C4-2B (cell line): ENCODE measurements around the gene TCP11L1.

ENCODE experiments used
- ZFX ChIP-seq: fragments of 450-650 bp; IDR thresholded peaks from 2 replicates; pipeline ENCODE4 v1.6.1; 2017
- TF ChIP-seq, protein P1 (sequence below): fragments of 450-650 bp; conservative IDR thresholded peaks from 2 replicates; pipeline ENCODE4 v1.5.1; 2017; ENCODE audit warnings: mild to moderate bottlenecking

DNA sequence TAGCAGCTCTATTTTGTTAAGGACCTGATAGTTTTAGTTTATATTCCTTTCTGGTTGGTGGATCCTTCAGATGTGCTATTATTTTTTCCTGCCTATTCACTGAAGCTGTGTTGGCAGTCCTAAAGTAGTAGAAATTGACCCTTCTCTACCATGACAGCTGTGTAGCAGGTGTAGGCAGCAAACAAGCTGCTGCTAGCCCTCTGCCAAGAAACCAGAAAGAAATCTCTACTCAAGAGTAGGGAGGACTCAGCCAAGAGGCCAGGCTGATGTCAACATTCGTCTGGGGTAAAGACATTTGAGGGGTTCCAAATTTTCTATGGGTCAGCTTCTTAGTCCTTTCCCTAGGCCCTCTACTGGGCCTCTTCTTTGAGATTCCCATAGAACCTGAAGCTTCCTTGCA lies 70.7 kb downstream of the TCP11L1 start:
- TF ChIP-seq, protein P1, sequence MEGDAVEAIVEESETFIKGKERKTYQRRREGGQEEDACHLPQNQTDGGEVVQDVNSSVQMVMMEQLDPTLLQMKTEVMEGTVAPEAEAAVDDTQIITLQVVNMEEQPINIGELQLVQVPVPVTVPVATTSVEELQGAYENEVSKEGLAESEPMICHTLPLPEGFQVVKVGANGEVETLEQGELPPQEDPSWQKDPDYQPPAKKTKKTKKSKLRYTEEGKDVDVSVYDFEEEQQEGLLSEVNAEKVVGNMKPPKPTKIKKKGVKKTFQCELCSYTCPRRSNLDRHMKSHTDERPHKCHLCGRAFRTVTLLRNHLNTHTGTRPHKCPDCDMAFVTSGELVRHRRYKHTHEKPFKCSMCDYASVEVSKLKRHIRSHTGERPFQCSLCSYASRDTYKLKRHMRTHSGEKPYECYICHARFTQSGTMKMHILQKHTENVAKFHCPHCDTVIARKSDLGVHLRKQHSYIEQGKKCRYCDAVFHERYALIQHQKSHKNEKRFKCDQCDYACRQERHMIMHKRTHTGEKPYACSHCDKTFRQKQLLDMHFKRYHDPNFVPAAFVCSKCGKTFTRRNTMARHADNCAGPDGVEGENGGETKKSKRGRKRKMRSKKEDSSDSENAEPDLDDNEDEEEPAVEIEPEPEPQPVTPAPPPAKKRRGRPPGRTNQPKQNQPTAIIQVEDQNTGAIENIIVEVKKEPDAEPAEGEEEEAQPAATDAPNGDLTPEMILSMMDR, result no peak
- no peak for TF ChIP-seq ZFX
